WTC11 (cell line): ENCODE measurements around the gene PSMC3. TPM values are rescaled to one million over a fixed set of nuclear protein-coding genes. Genes with fewer than 3 reads are reported as not detected.

Source experiments
- ATAC-seq: fragments of 200-7000 bp; cut with Tn5 transposase; 2 replicates; pipeline ENCODE4 v1.10.0; 2021; ENCODE audit warnings: mild to moderate bottlenecking, moderate library complexity
- CTCF ChIA-PET: fragments of 300-600 bp; sonication (Branson Sonifier 250); formaldehyde crosslinking; loops from one replicate; lab custom pipeline; 2021; ENCODE audit warnings: antibody characterized with exemption; lab: Charles Lee
- POLR2A ChIA-PET: fragments of 350-600 bp; sonication (Branson Sonifier 250); formaldehyde crosslinking; loops from one replicate; lab custom pipeline; 2021; ENCODE audit warnings: antibody characterized with exemption; lab: Charles Lee
- DNase-seq: peaks from one replicate; pipeline ENCODE4 v3.0.0; 2021; ENCODE audit warnings: low spot score
- H3K27ac Mint-ChIP-seq: 2 replicates; pipeline ENCODE4 v1.8.0; 2021; ENCODE audit warnings: mixed read lengths
- H3K27me3 Mint-ChIP-seq: 2 replicates; pipeline ENCODE4 v1.8.0; 2021; ENCODE audit warnings: low read depth, mild to moderate bottlenecking, moderate library complexity, mixed read lengths
- H3K36me3 Mint-ChIP-seq: 2 replicates; pipeline ENCODE4 v1.8.0; 2021; ENCODE audit warnings: mixed read lengths
- H3K4me1 Mint-ChIP-seq: 2 replicates; pipeline ENCODE4 v1.8.0; 2022; ENCODE audit warnings: mixed read lengths
- H3K4me3 Mint-ChIP-seq: 2 replicates; pipeline ENCODE4 v1.8.0; 2021; ENCODE audit warnings: mild to moderate bottlenecking, moderate library complexity, mixed read lengths
- H3K9me3 Mint-ChIP-seq: 2 replicates; pipeline ENCODE4 v1.8.0; 2021; ENCODE audit warnings: mixed read lengths
- EMX1 ChIP-seq: fragments of 250-450 bp; sonication (Bioruptor Pico); IDR thresholded peaks from 2 replicates; pipeline ENCODE4 v1.8.0; 2021; ENCODE audit warnings: mild to moderate bottlenecking
- ETV6 ChIP-seq: sonication (generic); formaldehyde crosslinking; IDR thresholded peaks from 2 replicates; pipeline ENCODE4 v1.8.1; 2022; ENCODE audit warnings: mild to moderate bottlenecking, missing genetic modification reagents
- FOXJ3 ChIP-seq: sonication (generic); formaldehyde crosslinking; IDR thresholded peaks from 2 replicates; pipeline ENCODE4 v1.9.0; 2021; ENCODE audit warnings: missing genetic modification reagents, mild to moderate bottlenecking, borderline replicate concordance
- FOXP1 ChIP-seq: sonication (generic); formaldehyde crosslinking; IDR thresholded peaks from 2 replicates; pipeline ENCODE4 v1.8.0; 2022; ENCODE audit warnings: missing genetic modification reagents, mild to moderate bottlenecking, moderate library complexity, borderline replicate concordance
- HMGA2 ChIP-seq: fragments of 250-450 bp; sonication (Bioruptor Pico); IDR thresholded peaks from 2 replicates; pipeline ENCODE4 v1.4.0; 2021; ENCODE audit warnings: mild to moderate bottlenecking, moderate library complexity
- KAT7 ChIP-seq: sonication (generic); formaldehyde crosslinking; IDR thresholded peaks from 2 replicates; pipeline ENCODE4 v1.8.1; 2023; ENCODE audit warnings: missing genetic modification reagents, mild to moderate bottlenecking, borderline replicate concordance
- MYBL2 ChIP-seq: sonication (generic); formaldehyde crosslinking; IDR thresholded peaks from 2 replicates; pipeline ENCODE4 v1.8.1; 2023; ENCODE audit warnings: mild to moderate bottlenecking, moderate library complexity, missing genetic modification reagents
- NFYB ChIP-seq: sonication (generic); formaldehyde crosslinking; conservative IDR thresholded peaks from 2 replicates; pipeline ENCODE4 v1.8.0; 2022; ENCODE audit warnings: low read depth, missing genetic modification reagents
- NR3C1 ChIP-seq: sonication (generic); formaldehyde crosslinking; conservative IDR thresholded peaks from 2 replicates; pipeline ENCODE4 v1.8.1; 2023; ENCODE audit warnings: low read depth, mild to moderate bottlenecking, missing genetic modification reagents
- RORB ChIP-seq: fragments of 250-450 bp; sonication (Bioruptor Pico); IDR thresholded peaks from 2 replicates; pipeline ENCODE4 v1.9.0; 2021; ENCODE audit warnings: mild to moderate bottlenecking
- SOX15 ChIP-seq: fragments of 250-450 bp; sonication (Bioruptor Pico); IDR thresholded peaks from 2 replicates; pipeline ENCODE4 v1.9.0; 2021; ENCODE audit warnings: mild to moderate bottlenecking
- TEAD1 ChIP-seq: sonication (generic); formaldehyde crosslinking; IDR thresholded peaks from 2 replicates; pipeline ENCODE4 v1.8.0; 2022; ENCODE audit warnings: mild to moderate bottlenecking, missing genetic modification reagents
- ZNF396 ChIP-seq: fragments of 250-450 bp; sonication (Bioruptor Pico); IDR thresholded peaks from 2 replicates; pipeline ENCODE4 v1.8.0; 2021; ENCODE audit warnings: mild to moderate bottlenecking, moderate library complexity, borderline replicate concordance
- ZNF671 ChIP-seq: fragments of 250-450 bp; sonication (Bioruptor Pico); IDR thresholded peaks from 2 replicates; pipeline ENCODE4 v1.8.0; 2021; ENCODE audit warnings: mild to moderate bottlenecking
- total RNA-seq: library from RNA; stranded (reverse); gene quantifications from 3 replicates; pipeline ENCODE4 v1.2.3, GENCODE V29; 2021
- TF ChIP-seq, protein P1 (sequence below): sonication (generic); formaldehyde crosslinking; IDR thresholded peaks from 2 replicates; pipeline ENCODE4 v1.8.0; 2022; ENCODE audit warnings: mild to moderate bottlenecking, missing genetic modification reagents
- TF ChIP-seq, protein P2 (sequence below): sonication (generic); formaldehyde crosslinking; IDR thresholded peaks from 2 replicates; pipeline ENCODE4 v1.8.1; 2022; ENCODE audit warnings: mild to moderate bottlenecking, moderate library complexity, missing genetic modification reagents
- TF ChIP-seq, protein P3 (sequence below): sonication (generic); formaldehyde crosslinking; IDR thresholded peaks from 2 replicates; pipeline ENCODE4 v1.8.0; 2023; ENCODE audit warnings: missing genetic modification reagents, mild to moderate bottlenecking, borderline replicate concordance
- TF ChIP-seq, protein P4 (sequence below): sonication (generic); formaldehyde crosslinking; IDR thresholded peaks from 2 replicates; pipeline ENCODE4 v1.8.1; 2023; ENCODE audit warnings: mild to moderate bottlenecking, missing genetic modification reagents, moderate library complexity
- TF ChIP-seq, protein P5 (sequence below): sonication (generic); formaldehyde crosslinking; IDR thresholded peaks from 2 replicates; pipeline ENCODE4 v1.8.1; 2023; ENCODE audit warnings: mild to moderate bottlenecking, moderate library complexity, missing genetic modification reagents
- TF ChIP-seq, protein P6 (sequence below): sonication (generic); formaldehyde crosslinking; IDR thresholded peaks from 2 replicates; pipeline ENCODE4 v1.8.0; 2023; ENCODE audit warnings: mild to moderate bottlenecking, missing genetic modification reagents
- TF ChIP-seq, protein P7 (sequence below): sonication (generic); formaldehyde crosslinking; IDR thresholded peaks from 2 replicates; pipeline ENCODE4 v1.8.1; 2023; ENCODE audit warnings: mild to moderate bottlenecking, missing genetic modification reagents

Gene PSMC3
- total RNA-seq, 1 experiment from 2014 or later = 162 TPM

DNA sequence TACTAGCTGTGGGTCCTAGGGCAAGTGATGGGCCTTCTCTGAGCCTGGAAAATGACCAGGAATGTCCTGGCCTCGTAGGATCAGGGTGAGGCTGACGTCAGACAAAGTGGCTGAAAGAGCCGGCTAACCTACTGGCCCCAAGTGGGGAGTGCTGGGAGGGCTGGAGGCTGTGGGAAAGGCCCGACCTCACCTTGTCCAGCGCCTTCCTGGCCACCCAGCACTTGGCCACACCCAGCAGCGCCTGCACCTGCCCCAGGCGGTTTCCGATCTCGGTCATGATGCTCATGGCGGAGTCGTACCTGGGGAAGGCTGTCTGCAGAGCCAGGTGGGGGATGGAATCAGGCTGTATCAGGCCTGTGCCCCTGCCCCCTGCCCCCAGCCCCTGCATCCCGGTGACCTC is 15.2 kb upstream of the PSMC3 start:
- POLR2A ChIA-PET = no interaction called here
- TF ChIP-seq NR3C1 (CRISPR knock-in tag) = no peak
- TF ChIP-seq, protein P1, sequence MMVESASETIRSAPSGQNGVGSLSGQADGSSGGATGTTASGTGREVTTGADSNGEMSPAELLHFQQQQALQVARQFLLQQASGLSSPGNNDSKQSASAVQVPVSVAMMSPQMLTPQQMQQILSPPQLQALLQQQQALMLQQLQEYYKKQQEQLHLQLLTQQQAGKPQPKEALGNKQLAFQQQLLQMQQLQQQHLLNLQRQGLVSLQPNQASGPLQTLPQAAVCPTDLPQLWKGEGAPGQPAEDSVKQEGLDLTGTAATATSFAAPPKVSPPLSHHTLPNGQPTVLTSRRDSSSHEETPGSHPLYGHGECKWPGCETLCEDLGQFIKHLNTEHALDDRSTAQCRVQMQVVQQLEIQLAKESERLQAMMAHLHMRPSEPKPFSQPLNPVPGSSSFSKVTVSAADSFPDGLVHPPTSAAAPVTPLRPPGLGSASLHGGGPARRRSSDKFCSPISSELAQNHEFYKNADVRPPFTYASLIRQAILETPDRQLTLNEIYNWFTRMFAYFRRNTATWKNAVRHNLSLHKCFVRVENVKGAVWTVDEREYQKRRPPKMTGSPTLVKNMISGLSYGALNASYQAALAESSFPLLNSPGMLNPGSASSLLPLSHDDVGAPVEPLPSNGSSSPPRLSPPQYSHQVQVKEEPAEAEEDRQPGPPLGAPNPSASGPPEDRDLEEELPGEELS (CRISPR knock-in tag) = no peak
- no peak for TF ChIP-seq KAT7 (CRISPR knock-in tag)
- TF ChIP-seq TEAD1 (CRISPR knock-in tag) = no peak
- no peak for TF ChIP-seq FOXJ3 (CRISPR knock-in tag)
- no peak for TF ChIP-seq ETV6 (CRISPR knock-in tag)
- no peak for TF ChIP-seq FOXP1 (CRISPR knock-in tag)
- TF ChIP-seq, protein P2, sequence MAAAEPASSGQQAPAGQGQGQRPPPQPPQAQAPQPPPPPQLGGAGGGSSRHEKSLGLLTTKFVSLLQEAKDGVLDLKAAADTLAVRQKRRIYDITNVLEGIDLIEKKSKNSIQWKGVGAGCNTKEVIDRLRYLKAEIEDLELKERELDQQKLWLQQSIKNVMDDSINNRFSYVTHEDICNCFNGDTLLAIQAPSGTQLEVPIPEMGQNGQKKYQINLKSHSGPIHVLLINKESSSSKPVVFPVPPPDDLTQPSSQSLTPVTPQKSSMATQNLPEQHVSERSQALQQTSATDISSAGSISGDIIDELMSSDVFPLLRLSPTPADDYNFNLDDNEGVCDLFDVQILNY (CRISPR knock-in tag) = no peak
- no peak for TF ChIP-seq SOX15 (CRISPR knock-in tag)
- TF ChIP-seq ZNF671 (CRISPR knock-in tag) = no peak
- no peak for TF ChIP-seq ZNF396 (CRISPR knock-in tag)
- DNase-seq = no peak
- H3K27ac Mint-ChIP-seq = no peak overlapping the region
- H3K4me3 Mint-ChIP-seq = no peak overlapping the region
- H3K27me3 Mint-ChIP-seq = no peaks in the 10 kb centered on the region
- no peaks in the 10 kb centered on the region for H3K4me1 Mint-ChIP-seq
- no peak; the same call in 1 of the 2 replicates for ATAC-seq
- no peaks in the 10 kb centered on the region for H3K9me3 Mint-ChIP-seq
- H3K36me3 Mint-ChIP-seq = no peaks in the 10 kb centered on the region
- CTCF ChIA-PET = no interaction called here

DNA sequence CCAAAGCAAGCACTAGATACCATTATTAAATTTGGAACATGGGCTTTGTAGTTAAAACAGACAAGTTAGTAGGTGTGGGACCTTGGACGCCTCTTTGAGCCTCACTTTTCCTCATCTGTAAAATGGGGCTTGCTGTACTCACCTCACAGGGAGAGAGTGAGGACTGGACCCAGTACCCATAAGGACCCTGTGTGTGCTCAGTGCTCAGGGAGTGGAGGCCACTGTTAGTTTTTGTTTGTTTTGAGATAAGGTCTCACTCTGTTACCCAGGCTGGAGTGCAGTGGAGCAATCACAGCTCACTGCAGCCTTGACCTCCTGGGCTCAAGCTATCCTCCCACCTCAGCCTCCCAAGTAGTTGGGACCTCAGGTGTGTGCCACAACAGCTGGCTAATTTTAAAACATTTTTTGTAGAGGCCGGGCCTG is 13.8 kb upstream of the PSMC3 start:
- ATAC-seq (no peak), DNase-seq (no peak)
- Mint-ChIP-seq H3K4me3 (no peak overlapping the region), H3K9me3 (no peaks in the 10 kb centered on the region), H3K27ac (no peak overlapping the region), H3K4me1 (no peaks in the 10 kb centered on the region), H3K36me3 (no peaks in the 10 kb centered on the region), H3K27me3 (no peaks in the 10 kb centered on the region)
- ChIA-PET POLR2A (interaction anchor here (0.7 kb wide), 1 partner anchor 8 kb away, joined by 3 read pairs; no protein-coding TSS in a partner anchor), CTCF (interaction anchor here (0.8 kb wide), 1 partner anchor 85 kb away, joined by 4 read pairs; no protein-coding TSS in a partner anchor)
- TF ChIP-seq MYBL2 (CRISPR knock-in tag) (no peak), EMX1 (CRISPR knock-in tag) (no peak), ETV6 (CRISPR knock-in tag) (no peak), RORB (CRISPR knock-in tag) (no peak), HMGA2 (CRISPR knock-in tag) (no peak), NFYB (CRISPR knock-in tag) (no peak), ZNF671 (CRISPR knock-in tag) (no peak), KAT7 (CRISPR knock-in tag) (no peak)
- TF ChIP-seq, protein P3, sequence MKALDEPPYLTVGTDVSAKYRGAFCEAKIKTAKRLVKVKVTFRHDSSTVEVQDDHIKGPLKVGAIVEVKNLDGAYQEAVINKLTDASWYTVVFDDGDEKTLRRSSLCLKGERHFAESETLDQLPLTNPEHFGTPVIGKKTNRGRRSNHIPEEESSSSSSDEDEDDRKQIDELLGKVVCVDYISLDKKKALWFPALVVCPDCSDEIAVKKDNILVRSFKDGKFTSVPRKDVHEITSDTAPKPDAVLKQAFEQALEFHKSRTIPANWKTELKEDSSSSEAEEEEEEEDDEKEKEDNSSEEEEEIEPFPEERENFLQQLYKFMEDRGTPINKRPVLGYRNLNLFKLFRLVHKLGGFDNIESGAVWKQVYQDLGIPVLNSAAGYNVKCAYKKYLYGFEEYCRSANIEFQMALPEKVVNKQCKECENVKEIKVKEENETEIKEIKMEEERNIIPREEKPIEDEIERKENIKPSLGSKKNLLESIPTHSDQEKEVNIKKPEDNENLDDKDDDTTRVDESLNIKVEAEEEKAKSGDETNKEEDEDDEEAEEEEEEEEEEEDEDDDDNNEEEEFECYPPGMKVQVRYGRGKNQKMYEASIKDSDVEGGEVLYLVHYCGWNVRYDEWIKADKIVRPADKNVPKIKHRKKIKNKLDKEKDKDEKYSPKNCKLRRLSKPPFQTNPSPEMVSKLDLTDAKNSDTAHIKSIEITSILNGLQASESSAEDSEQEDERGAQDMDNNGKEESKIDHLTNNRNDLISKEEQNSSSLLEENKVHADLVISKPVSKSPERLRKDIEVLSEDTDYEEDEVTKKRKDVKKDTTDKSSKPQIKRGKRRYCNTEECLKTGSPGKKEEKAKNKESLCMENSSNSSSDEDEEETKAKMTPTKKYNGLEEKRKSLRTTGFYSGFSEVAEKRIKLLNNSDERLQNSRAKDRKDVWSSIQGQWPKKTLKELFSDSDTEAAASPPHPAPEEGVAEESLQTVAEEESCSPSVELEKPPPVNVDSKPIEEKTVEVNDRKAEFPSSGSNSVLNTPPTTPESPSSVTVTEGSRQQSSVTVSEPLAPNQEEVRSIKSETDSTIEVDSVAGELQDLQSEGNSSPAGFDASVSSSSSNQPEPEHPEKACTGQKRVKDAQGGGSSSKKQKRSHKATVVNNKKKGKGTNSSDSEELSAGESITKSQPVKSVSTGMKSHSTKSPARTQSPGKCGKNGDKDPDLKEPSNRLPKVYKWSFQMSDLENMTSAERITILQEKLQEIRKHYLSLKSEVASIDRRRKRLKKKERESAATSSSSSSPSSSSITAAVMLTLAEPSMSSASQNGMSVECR (CRISPR knock-in tag) = no peak
- TF ChIP-seq, protein P4, sequence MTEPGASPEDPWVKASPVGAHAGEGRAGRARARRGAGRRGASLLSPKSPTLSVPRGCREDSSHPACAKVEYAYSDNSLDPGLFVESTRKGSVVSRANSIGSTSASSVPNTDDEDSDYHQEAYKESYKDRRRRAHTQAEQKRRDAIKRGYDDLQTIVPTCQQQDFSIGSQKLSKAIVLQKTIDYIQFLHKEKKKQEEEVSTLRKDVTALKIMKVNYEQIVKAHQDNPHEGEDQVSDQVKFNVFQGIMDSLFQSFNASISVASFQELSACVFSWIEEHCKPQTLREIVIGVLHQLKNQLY = no peak
- TF ChIP-seq, protein P5, sequence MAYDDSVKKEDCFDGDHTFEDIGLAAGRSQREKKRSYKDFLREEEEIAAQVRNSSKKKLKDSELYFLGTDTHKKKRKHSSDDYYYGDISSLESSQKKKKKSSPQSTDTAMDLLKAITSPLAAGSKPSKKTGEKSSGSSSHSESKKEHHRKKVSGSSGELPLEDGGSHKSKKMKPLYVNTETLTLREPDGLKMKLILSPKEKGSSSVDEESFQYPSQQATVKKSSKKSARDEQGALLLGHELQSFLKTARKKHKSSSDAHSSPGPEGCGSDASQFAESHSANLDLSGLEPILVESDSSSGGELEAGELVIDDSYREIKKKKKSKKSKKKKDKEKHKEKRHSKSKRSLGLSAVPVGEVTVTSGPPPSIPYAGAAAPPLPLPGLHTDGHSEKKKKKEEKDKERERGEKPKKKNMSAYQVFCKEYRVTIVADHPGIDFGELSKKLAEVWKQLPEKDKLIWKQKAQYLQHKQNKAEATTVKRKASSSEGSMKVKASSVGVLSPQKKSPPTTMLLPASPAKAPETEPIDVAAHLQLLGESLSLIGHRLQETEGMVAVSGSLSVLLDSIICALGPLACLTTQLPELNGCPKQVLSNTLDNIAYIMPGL = no peak
- TF ChIP-seq, protein P6, sequence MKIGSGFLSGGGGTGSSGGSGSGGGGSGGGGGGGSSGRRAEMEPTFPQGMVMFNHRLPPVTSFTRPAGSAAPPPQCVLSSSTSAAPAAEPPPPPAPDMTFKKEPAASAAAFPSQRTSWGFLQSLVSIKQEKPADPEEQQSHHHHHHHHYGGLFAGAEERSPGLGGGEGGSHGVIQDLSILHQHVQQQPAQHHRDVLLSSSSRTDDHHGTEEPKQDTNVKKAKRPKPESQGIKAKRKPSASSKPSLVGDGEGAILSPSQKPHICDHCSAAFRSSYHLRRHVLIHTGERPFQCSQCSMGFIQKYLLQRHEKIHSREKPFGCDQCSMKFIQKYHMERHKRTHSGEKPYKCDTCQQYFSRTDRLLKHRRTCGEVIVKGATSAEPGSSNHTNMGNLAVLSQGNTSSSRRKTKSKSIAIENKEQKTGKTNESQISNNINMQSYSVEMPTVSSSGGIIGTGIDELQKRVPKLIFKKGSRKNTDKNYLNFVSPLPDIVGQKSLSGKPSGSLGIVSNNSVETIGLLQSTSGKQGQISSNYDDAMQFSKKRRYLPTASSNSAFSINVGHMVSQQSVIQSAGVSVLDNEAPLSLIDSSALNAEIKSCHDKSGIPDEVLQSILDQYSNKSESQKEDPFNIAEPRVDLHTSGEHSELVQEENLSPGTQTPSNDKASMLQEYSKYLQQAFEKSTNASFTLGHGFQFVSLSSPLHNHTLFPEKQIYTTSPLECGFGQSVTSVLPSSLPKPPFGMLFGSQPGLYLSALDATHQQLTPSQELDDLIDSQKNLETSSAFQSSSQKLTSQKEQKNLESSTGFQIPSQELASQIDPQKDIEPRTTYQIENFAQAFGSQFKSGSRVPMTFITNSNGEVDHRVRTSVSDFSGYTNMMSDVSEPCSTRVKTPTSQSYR (CRISPR knock-in tag) = no peak
- TF ChIP-seq, protein P7, sequence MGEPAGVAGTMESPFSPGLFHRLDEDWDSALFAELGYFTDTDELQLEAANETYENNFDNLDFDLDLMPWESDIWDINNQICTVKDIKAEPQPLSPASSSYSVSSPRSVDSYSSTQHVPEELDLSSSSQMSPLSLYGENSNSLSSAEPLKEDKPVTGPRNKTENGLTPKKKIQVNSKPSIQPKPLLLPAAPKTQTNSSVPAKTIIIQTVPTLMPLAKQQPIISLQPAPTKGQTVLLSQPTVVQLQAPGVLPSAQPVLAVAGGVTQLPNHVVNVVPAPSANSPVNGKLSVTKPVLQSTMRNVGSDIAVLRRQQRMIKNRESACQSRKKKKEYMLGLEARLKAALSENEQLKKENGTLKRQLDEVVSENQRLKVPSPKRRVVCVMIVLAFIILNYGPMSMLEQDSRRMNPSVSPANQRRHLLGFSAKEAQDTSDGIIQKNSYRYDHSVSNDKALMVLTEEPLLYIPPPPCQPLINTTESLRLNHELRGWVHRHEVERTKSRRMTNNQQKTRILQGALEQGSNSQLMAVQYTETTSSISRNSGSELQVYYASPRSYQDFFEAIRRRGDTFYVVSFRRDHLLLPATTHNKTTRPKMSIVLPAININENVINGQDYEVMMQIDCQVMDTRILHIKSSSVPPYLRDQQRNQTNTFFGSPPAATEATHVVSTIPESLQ (CRISPR knock-in tag) = no peak
